Activated B cell treated with CpG ODN at 0.5 μM for 24 hours (primary cell): Measurements from ENCODE around the gene CFLAR. TPM values are rescaled to one million over a fixed set of nuclear protein-coding genes. Genes with fewer than 3 reads are reported as not detected.

Experiments
- ATAC-seq: fragments of 200-7000 bp; cut with Tn5 transposase; one replicate; pipeline ENCODE4 v1.10.0; 2021; ENCODE audit warnings: low read depth, mild to moderate bottlenecking, moderate library complexity
- CTCF ChIA-PET: fragments of 350-600 bp; sonication (Branson Sonifier 250); formaldehyde crosslinking; loops from one replicate; lab custom pipeline; 2021; ENCODE audit warnings: antibody characterized with exemption; lab: Charles Lee
- POLR2A ChIA-PET: fragments of 350-600 bp; sonication (Branson Sonifier 250); formaldehyde crosslinking; loops from one replicate; lab custom pipeline; 2021; ENCODE audit warnings: antibody characterized with exemption; lab: Charles Lee
- DNase-seq: peaks from one replicate; pipeline ENCODE4 v3.0.0; 2022
- H3K27ac Mint-ChIP-seq: one replicate; pipeline ENCODE4 v1.8.0; 2020; ENCODE audit warnings: mixed read lengths
- H3K27me3 Mint-ChIP-seq: one replicate; pipeline ENCODE4 v1.8.0; 2021; ENCODE audit warnings: mixed read lengths
- H3K36me3 Mint-ChIP-seq: one replicate; pipeline ENCODE4 v1.8.0; 2021; ENCODE audit warnings: low read depth, mixed read lengths
- H3K4me1 Mint-ChIP-seq: one replicate; pipeline ENCODE4 v1.8.0; 2021; ENCODE audit warnings: mixed read lengths
- H3K4me3 Mint-ChIP-seq: one replicate; pipeline ENCODE4 v1.8.0; 2020; ENCODE audit warnings: mild to moderate bottlenecking, mixed read lengths
- H3K9me3 Mint-ChIP-seq: one replicate; pipeline ENCODE4 v1.8.0; 2020; ENCODE audit warnings: mixed read lengths
- intact Hi-C: fragments of 100-400 bp; cut with micrococcal nuclease; formaldehyde crosslinking; loops from one replicate; pipeline ENCODE4 v1.15.1; 2024
- total RNA-seq: library from RNA; stranded (reverse); gene quantifications from 2 replicates; pipeline ENCODE4 v1.2.3, GENCODE V29; 2022
- TF ChIP-seq, protein P1 (sequence below): fragments of 200-600 bp; IDR thresholded peaks from one replicate; pipeline ENCODE4 v1.8.0; 2022; ENCODE audit warnings: antibody characterized with exemption, mild to moderate bottlenecking

Gene CFLAR
- total RNA-seq, 1 donor from 2014 or later = 320 TPM

DNA sequence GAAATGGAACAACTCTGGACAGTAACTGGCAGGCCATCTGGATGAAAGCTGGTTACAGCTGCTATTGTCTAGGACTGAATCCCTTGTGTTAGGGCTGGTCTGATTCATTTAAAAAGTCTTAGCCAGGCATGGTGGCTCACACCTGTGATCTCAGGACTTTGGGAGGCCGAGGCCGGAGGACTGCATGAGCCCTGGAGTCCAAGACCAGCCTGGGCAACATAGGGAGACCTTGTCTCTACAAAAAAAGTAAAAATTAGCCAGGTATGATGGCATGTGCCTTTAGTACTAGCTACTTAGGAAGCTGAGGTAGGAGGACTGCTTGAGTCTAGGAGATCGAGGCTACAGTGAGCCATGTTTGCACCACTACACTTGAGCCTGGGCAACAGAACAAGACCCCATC, 15.5 kb upstream of the CFLAR start:
- Mint-ChIP-seq H3K27ac (no peak overlapping the region), H3K9me3 (no peaks in the 10 kb centered on the region), H3K4me3 (no peak overlapping the region), H3K27me3 (no peaks in the 10 kb centered on the region), H3K4me1 (peaks cover 6% of the 10 kb centered on the region), H3K36me3 (peaks cover 1% of the 10 kb centered on the region)
- ChIA-PET POLR2A (no interaction called here), CTCF (no interaction called here)
- TF ChIP-seq, protein P1, sequence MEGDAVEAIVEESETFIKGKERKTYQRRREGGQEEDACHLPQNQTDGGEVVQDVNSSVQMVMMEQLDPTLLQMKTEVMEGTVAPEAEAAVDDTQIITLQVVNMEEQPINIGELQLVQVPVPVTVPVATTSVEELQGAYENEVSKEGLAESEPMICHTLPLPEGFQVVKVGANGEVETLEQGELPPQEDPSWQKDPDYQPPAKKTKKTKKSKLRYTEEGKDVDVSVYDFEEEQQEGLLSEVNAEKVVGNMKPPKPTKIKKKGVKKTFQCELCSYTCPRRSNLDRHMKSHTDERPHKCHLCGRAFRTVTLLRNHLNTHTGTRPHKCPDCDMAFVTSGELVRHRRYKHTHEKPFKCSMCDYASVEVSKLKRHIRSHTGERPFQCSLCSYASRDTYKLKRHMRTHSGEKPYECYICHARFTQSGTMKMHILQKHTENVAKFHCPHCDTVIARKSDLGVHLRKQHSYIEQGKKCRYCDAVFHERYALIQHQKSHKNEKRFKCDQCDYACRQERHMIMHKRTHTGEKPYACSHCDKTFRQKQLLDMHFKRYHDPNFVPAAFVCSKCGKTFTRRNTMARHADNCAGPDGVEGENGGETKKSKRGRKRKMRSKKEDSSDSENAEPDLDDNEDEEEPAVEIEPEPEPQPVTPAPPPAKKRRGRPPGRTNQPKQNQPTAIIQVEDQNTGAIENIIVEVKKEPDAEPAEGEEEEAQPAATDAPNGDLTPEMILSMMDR = no peak
- DNase-seq = no peak
- no peak for ATAC-seq
- intact Hi-C loops = no loop called here

DNA sequence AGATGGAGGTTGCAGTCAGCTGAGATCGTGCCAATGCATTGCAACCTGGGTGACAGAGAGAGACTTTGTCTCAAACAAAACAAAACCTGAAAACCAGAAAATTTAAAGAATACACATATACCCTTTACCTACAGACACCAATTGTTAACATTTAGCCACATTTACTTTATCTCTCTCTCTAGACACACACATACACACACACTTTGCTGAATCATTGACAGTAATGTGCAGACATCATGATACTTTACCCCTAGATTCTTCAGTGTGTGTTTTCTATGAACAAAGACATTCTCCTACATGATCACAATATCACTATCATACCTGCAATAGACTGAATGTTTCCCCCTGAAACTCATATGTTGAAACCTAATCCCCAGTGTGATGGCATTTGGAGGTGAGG, 10.2 kb upstream of the CFLAR start:
- peaks cover 6% of the 10 kb centered on the region for H3K4me1 Mint-ChIP-seq
- ATAC-seq = no peak
- H3K27me3 Mint-ChIP-seq = no peaks in the 10 kb centered on the region
- no peak for DNase-seq
- ChIA-PET CTCF (no interaction called here), POLR2A (interaction anchor here (2.8 kb wide), 1 partner anchor 11 kb away, joined by 13 read pairs; the partner anchor contains the start of gene CFLAR)
- TF ChIP-seq, protein P1 = no peak
- H3K9me3 Mint-ChIP-seq = no peaks in the 10 kb centered on the region
- H3K27ac Mint-ChIP-seq = no peak overlapping the region
- intact Hi-C loops = no loop called here
- peaks cover 6% of the 10 kb centered on the region for H3K36me3 Mint-ChIP-seq
- H3K4me3 Mint-ChIP-seq = no peak overlapping the region

DNA sequence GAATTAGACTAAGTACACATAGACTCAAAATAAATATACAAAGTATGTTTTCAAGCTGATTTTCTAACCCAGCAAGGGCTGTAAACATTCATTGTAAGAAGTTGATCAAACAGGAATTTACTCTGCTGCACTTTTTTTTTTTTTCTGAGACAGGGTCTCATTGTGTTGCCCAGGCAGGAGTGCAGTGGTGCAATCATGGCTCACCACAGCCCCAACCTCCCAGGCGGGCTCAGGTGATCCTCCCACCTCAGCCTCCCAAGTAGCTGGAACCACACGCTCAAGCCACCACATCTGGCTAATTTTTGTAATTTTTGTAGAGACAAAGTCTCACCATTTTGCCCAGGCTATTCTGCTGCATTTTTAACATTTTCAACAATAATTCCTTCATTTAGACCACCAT, 8.3 kb upstream of the CFLAR start:
- H3K4me3 Mint-ChIP-seq = no peak overlapping the region
- H3K4me1 Mint-ChIP-seq = peaks cover 12% of the 10 kb centered on the region
- DNase-seq (no peak), ATAC-seq (no peak)
- POLR2A ChIA-PET = interaction anchor here (2.8 kb wide), 1 partner anchor 9 kb away, joined by 13 read pairs; the partner anchor contains the start of gene CFLAR
- H3K9me3 Mint-ChIP-seq = no peaks in the 10 kb centered on the region
- H3K36me3 Mint-ChIP-seq = peaks cover 6% of the 10 kb centered on the region
- no peak overlapping the region for H3K27ac Mint-ChIP-seq
- TF ChIP-seq, protein P1 = no peak
- no peaks in the 10 kb centered on the region for H3K27me3 Mint-ChIP-seq
- CTCF ChIA-PET = interaction anchor here (1.2 to 1.4 kb wide), 2 partner anchors 10 to 70 kb away, joined by 3 read pairs; no protein-coding TSS in a partner anchor
- intact Hi-C loops = no loop called here

DNA sequence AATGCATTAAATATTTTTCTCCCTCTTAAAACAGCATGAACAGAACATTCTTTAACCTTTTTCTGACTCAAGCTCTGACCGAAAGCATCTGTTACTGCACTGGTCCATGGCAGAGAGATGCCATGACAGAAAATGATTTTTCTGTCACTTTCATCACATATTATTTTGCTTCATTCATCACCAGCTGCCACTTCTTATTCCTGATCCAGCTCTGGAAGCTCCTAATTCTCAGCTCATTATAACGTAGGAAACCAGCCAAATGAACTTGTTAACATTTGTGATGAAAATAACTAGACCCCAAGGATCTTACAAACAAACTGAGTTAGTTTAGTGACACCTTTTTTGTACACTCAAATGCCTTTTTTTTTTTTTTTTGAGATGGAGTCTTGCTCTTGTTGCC, 7.6 kb upstream of the CFLAR start:
- TF ChIP-seq, protein P1 = no peak
- ChIA-PET CTCF (interaction anchor here (1.2 to 1.4 kb wide), 2 partner anchors 9 to 69 kb away, joined by 3 read pairs; no protein-coding TSS in a partner anchor), POLR2A (interaction anchor here (0.7 to 2.8 kb wide), 3 partner anchors 8 to 50 kb away, joined by 3 to 13 read pairs (median 3); partner anchors contain the start of gene CFLAR)
- H3K4me1 Mint-ChIP-seq = peaks cover 14% of the 10 kb centered on the region
- no peak overlapping the region for H3K27ac Mint-ChIP-seq
- intact Hi-C loops = no loop called here
- H3K4me3 Mint-ChIP-seq = no peak overlapping the region
- ATAC-seq (no peak), DNase-seq (no peak)
- H3K27me3 Mint-ChIP-seq = no peaks in the 10 kb centered on the region
- H3K36me3 Mint-ChIP-seq = peaks cover 6% of the 10 kb centered on the region
- H3K9me3 Mint-ChIP-seq = no peaks in the 10 kb centered on the region

DNA sequence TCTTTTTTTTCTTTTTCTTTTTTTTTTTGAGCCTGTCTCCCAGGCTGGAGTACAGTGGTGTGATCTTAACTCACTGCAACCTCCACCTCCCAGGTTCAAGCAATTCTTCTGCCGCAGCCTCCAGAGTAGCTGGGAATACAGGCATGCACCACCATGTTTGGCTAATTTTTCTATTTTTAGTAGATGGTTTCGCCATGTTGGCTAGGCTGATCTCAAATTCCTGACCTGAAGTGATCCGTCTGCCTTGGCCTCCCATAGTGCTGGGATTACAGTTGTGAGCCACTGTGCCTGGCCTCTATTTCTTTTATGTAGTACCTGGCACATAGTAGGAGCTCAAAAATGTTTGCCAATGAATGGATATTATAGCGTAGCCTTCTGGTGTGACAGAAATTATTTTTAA, 6.8 kb upstream of the CFLAR start:
- POLR2A ChIA-PET = no interaction called here
- H3K4me1 Mint-ChIP-seq = peaks cover 19% of the 10 kb centered on the region
- H3K36me3 Mint-ChIP-seq = peaks cover 6% of the 10 kb centered on the region
- TF ChIP-seq, protein P1 = no peak
- no peak overlapping the region for H3K27ac Mint-ChIP-seq
- intact Hi-C loops = no loop called here
- H3K27me3 Mint-ChIP-seq = no peaks in the 10 kb centered on the region
- H3K4me3 Mint-ChIP-seq = no peak overlapping the region
- no peaks in the 10 kb centered on the region for H3K9me3 Mint-ChIP-seq
- DNase-seq (no peak), ATAC-seq (no peak)
- CTCF ChIA-PET = no interaction called here
